ENCODE measurements around the gene TCOF1. TPM values are rescaled to one million over a fixed set of nuclear protein-coding genes. Genes with fewer than 3 reads are reported as not detected.

The TCOF1 gene
- total RNA-seq, 4 donors from 2014 or later, result 27.4 to 46.0 (median 36.3) TPM

- H3K4me1 ChIP-seq, result peaks cover 34 to 50% (median 38%) of the 10 kb centered on the region in 4 donors
- 17% methylated on average over 15 of the region's 15 CpGs for WGBS
- no peaks in the 10 kb centered on the region for H3K27me3 ChIP-seq
- H3K27ac ChIP-seq (replicated peaks in 1 of 4), result peak overlapping the region; percentile 75 to 85 (median 81)
- intact Hi-C loops (cut with DNase I), result no loop called here
- H3K4me3 ChIP-seq, result peak overlapping the region; percentile 47 to 64 (median 50)
- no peaks in the 10 kb centered on the region for H3K9me3 ChIP-seq
- peaks cover 0 to 21% (median 11%) of the 10 kb centered on the region in 4 donors for H3K36me3 ChIP-seq
- TF ChIP-seq POLR2AphosphoS5 (IDR thresholded peaks at IDR 0.05) (peak; percentile 51 to 58), EP300 (IDR thresholded peaks at IDR 0.05) (no peak), CTCF (IDR thresholded peaks at IDR 0.05) (no peak), POLR2A (IDR thresholded peaks at IDR 0.05; ENCODE audit: low read depth) (no peak)
- DNase-seq (ENCODE audit: extremely low spot score), result no peak
Measured at GRCh38 chr5:150409638-150410523, 52.4 kb downstream of the TCOF1 start.

GRCh38 chr5:150410524-150411244 is 53.2 kb downstream of the TCOF1 start:
- Histone ChIP-seq H3K27me3 (no peaks in the 10 kb centered on the region), H3K27ac (replicated peaks in 1 of 4) (peak overlapping the region; percentile 75 to 85 (median 81)), H3K4me1 (peaks cover 34 to 50% (median 38%) of the 10 kb centered on the region in 4 donors), H3K4me3 (peak overlapping the region; percentile 47 to 64 (median 50)), H3K9me3 (no peaks in the 10 kb centered on the region), H3K36me3 (peaks cover 0 to 13% (median 5%) of the 10 kb centered on the region in 4 donors)
- intact Hi-C loops (cut with DNase I), result no loop called here
- peak in 1 of 2 donors; percentile 38 for TF ChIP-seq POLR2AphosphoS5 (IDR thresholded peaks at IDR 0.05)
- TF ChIP-seq EP300 (IDR thresholded peaks at IDR 0.05), result no peak
- no peak for TF ChIP-seq CTCF (IDR thresholded peaks at IDR 0.05)
- TF ChIP-seq POLR2A (IDR thresholded peaks at IDR 0.05; ENCODE audit: low read depth), result no peak
- DNase-seq (ENCODE audit: extremely low spot score), result no peak
- WGBS, result 16% methylated on average over 4 of the region's 4 CpGs

- TF ChIP-seq POLR2AphosphoS5 (IDR thresholded peaks at IDR 0.05), result no peak
- TF ChIP-seq CTCF (IDR thresholded peaks at IDR 0.05), result no peak
- TF ChIP-seq POLR2A (IDR thresholded peaks at IDR 0.05; ENCODE audit: low read depth), result no peak
- TF ChIP-seq EP300 (IDR thresholded peaks at IDR 0.05), result no peak
- WGBS, result 71% methylated on average over 5 of the region's 5 CpGs
- Histone ChIP-seq H3K4me3 (peak overlapping the region; percentile 47 to 64 (median 50)), H3K9me3 (no peaks in the 10 kb centered on the region), H3K27ac (replicated peaks in 1 of 4) (peak overlapping the region; percentile 75 to 85 (median 81)), H3K4me1 (peaks cover 34 to 50% (median 38%) of the 10 kb centered on the region in 4 donors), H3K36me3 (peaks cover 0 to 6% (median 2%) of the 10 kb centered on the region in 4 donors), H3K27me3 (no peaks in the 10 kb centered on the region)
- DNase-seq (ENCODE audit: extremely low spot score), result no peak
- intact Hi-C loops (cut with DNase I), result no loop called here
Measured at GRCh38 chr5:150411245-150411979, 53.9 kb downstream of the TCOF1 start.

- Histone ChIP-seq H3K27me3 (no peaks in the 10 kb centered on the region), H3K27ac (replicated peaks in 1 of 4) (peak within 1 kb of the TSS; percentile 75 to 85 (median 81)), H3K36me3 (no peaks in the 10 kb centered on the region), H3K9me3 (no peaks in the 10 kb centered on the region), H3K4me3 (peak within 1 kb of the TSS; percentile 47 to 64 (median 50)), H3K4me1 (peaks cover 30 to 50% (median 36%) of the 10 kb centered on the region in 4 donors)
- peak; percentile 95 for DNase-seq (ENCODE audit: extremely low spot score)
- intact Hi-C loops (cut with DNase I), result no loop called here
- TF ChIP-seq POLR2A (IDR thresholded peaks at IDR 0.05; ENCODE audit: low read depth) (peak; percentile 29), POLR2AphosphoS5 (IDR thresholded peaks at IDR 0.05) (peak; percentile 61 to 88), EP300 (IDR thresholded peaks at IDR 0.05) (no peak), CTCF (IDR thresholded peaks at IDR 0.05) (no peak)
- 36% methylated on average over 16 of the region's 20 CpGs for WGBS
Measured at GRCh38 chr5:150412319-150413175, 55.0 kb downstream of the TCOF1 start, which contains the start of gene CD74. Gene CD74 (minus strand): TSS chr5:150412910. CDS start chr5:150412749, 161 bp downstream.

Measured in esophagus muscularis mucosa (tissue), 4 donors.